Neural crest cell (in vitro differentiated cells): Measurements from ENCODE around the gene TRPM8. TPM values are rescaled to one million over a fixed set of nuclear protein-coding genes. Genes with fewer than 3 reads are reported as not detected.

Experiments used
- DNase-seq: peaks from one replicate; pipeline ENCODE4 v3.0.0; 2021; ENCODE audit warnings: low read depth, mixed read lengths, low spot score
- H3K27ac Mint-ChIP-seq: one replicate; pipeline ENCODE4 v1.8.0; 2021; ENCODE audit warnings: mild to moderate bottlenecking, mixed read lengths; ENCODE audit not compliant: unreplicated experiment
- H3K27me3 Mint-ChIP-seq: 2 replicates; pipeline ENCODE4 v1.8.0; 2021; ENCODE audit warnings: low read depth, mild to moderate bottlenecking, mixed read lengths
- H3K36me3 Mint-ChIP-seq: 2 replicates; pipeline ENCODE4 v1.8.0; 2021; ENCODE audit warnings: low read depth, mild to moderate bottlenecking, mixed read lengths
- H3K4me1 Mint-ChIP-seq: 2 replicates; pipeline ENCODE4 v1.8.0; 2021; ENCODE audit warnings: mixed read lengths
- H3K4me3 Mint-ChIP-seq: one replicate; pipeline ENCODE4 v1.8.0; 2021; ENCODE audit warnings: mild to moderate bottlenecking, mixed read lengths
- H3K9me3 Mint-ChIP-seq: 2 replicates; pipeline ENCODE4 v1.8.0; 2021; ENCODE audit warnings: mixed read lengths
- CTCF ChIP-seq: fragments of 200-600 bp; sonication (generic); conservative IDR thresholded peaks from 2 replicates; pipeline ENCODE4 v1.5.0; 2021; ENCODE audit warnings: antibody characterized with exemption, mild to moderate bottlenecking
- total RNA-seq: library from RNA; stranded (reverse); gene quantifications from 2 replicates; pipeline ENCODE4 v1.2.1, GENCODE V29; 2021

Gene TRPM8
- total RNA-seq, 1 donor from 2014 or later, result 0.07 TPM

GRCh38 chr2:234025891-234026401, 108.8 kb downstream of the TRPM8 start:
- Mint-ChIP-seq H3K27ac (no peak overlapping the region), H3K9me3 (peaks cover 8% of the 10 kb centered on the region), H3K4me1 (peaks cover 11% of the 10 kb centered on the region), H3K27me3 (no peaks in the 10 kb centered on the region), H3K4me3 (no peak overlapping the region), H3K36me3 (no peaks in the 10 kb centered on the region)
- no peak for TF ChIP-seq CTCF
- DNase-seq, result no peak

- no peak overlapping the region for H3K4me3 Mint-ChIP-seq
- H3K4me1 Mint-ChIP-seq, result peaks cover 11% of the 10 kb centered on the region
- no peak for DNase-seq
- TF ChIP-seq CTCF, result no peak
- H3K27ac Mint-ChIP-seq, result no peak overlapping the region
- H3K27me3 Mint-ChIP-seq, result no peaks in the 10 kb centered on the region
- H3K9me3 Mint-ChIP-seq, result peaks cover 8% of the 10 kb centered on the region
- H3K36me3 Mint-ChIP-seq, result no peaks in the 10 kb centered on the region
These were observed 109.6 kb downstream of the TRPM8 start for GRCh38 chr2:234026693-234027254.

- no peaks in the 10 kb centered on the region for H3K27me3 Mint-ChIP-seq
- no peak overlapping the region for H3K4me3 Mint-ChIP-seq
- no peak for DNase-seq
- TF ChIP-seq CTCF, result no peak
- H3K4me1 Mint-ChIP-seq, result peaks cover 11% of the 10 kb centered on the region
- H3K36me3 Mint-ChIP-seq, result no peaks in the 10 kb centered on the region
- peaks cover 8% of the 10 kb centered on the region for H3K9me3 Mint-ChIP-seq
- no peak overlapping the region for H3K27ac Mint-ChIP-seq
These were observed 110.5 kb downstream of the TRPM8 start for GRCh38 chr2:234027641-234028040.

- peaks cover 5% of the 10 kb centered on the region for H3K9me3 Mint-ChIP-seq
- no peak for TF ChIP-seq CTCF
- no peak for DNase-seq
- no peak overlapping the region for H3K27ac Mint-ChIP-seq
- no peak overlapping the region for H3K4me3 Mint-ChIP-seq
- H3K4me1 Mint-ChIP-seq, result peaks cover 11% of the 10 kb centered on the region
- no peaks in the 10 kb centered on the region for H3K36me3 Mint-ChIP-seq
- H3K27me3 Mint-ChIP-seq, result no peaks in the 10 kb centered on the region
These were observed 112.1 kb downstream of the TRPM8 start for GRCh38 chr2:234029150-234029733.

GRCh38 chr2:234031207-234031606, 114.0 kb downstream of the TRPM8 start:
- peaks cover 4% of the 10 kb centered on the region for H3K4me1 Mint-ChIP-seq
- no peaks in the 10 kb centered on the region for H3K27me3 Mint-ChIP-seq

More at GRCh38 chr2:234031207-234031606, 114.0 kb downstream of the TRPM8 start:
- Mint-ChIP-seq H3K36me3 (no peaks in the 10 kb centered on the region), H3K4me3 (no peak overlapping the region), H3K27ac (no peak overlapping the region), H3K9me3 (peaks cover 5% of the 10 kb centered on the region)
- no peak for TF ChIP-seq CTCF
- DNase-seq, result no peak
